ENCODE data around the gene DGKA.

Gene DGKA

GRCh38 chr12:55931780-55932550 lies 1.0 kb downstream of the DGKA start:
- FAIRE-seq, result no peak

GRCh38 chr12:55932551-55932910 lies 1.6 kb downstream of the DGKA start:
- no peak for FAIRE-seq

GRCh38 chr12:55933169-55933798 lies 2.3 kb downstream of the DGKA start:
- no peak for FAIRE-seq

- no peak for FAIRE-seq
These were observed 3.1 kb downstream of the DGKA start for GRCh38 chr12:55933799-55934742.

- FAIRE-seq, result no peak
These were observed 3.8 kb downstream of the DGKA start for GRCh38 chr12:55934773-55935172.

GRCh38 chr12:55935738-55936151 lies 4.8 kb downstream of the DGKA start:
- no peak for FAIRE-seq

- no peak for FAIRE-seq
These were observed 7.0 kb downstream of the DGKA start for GRCh38 chr12:55937981-55938380.

GRCh38 chr12:55938826-55939501 lies 8.0 kb downstream of the DGKA start:
- no peak for FAIRE-seq

GRCh38 chr12:55940065-55940732 lies 9.2 kb downstream of the DGKA start:
- FAIRE-seq, result peak; percentile 61

- no peak for FAIRE-seq
These were observed 11.1 kb downstream of the DGKA start for GRCh38 chr12:55942055-55942454.

GRCh38 chr12:55942577-55943136 lies 11.7 kb downstream of the DGKA start:
- no peak for FAIRE-seq

- FAIRE-seq, result no peak
These were observed 15.6 kb downstream of the DGKA start for GRCh38 chr12:55946553-55946952.

GRCh38 chr12:55955344-55955743 lies 24.4 kb downstream of the DGKA start:
- FAIRE-seq, result no peak

GRCh38 chr12:55955800-55956508 lies 25.0 kb downstream of the DGKA start:
- no peak for FAIRE-seq

GRCh38 chr12:55957106-55957859 lies 26.3 kb downstream of the DGKA start:
- no peak for FAIRE-seq

GRCh38 chr12:55963760-55964159 lies 32.8 kb downstream of the DGKA start:
- no peak for FAIRE-seq

GRCh38 chr12:55965240-55965639 lies 34.3 kb downstream of the DGKA start:
- no peak for FAIRE-seq

GRCh38 chr12:55965941-55966407 lies 35.0 kb downstream of the DGKA start, which contains the start of gene PMEL:
TSS of gene PMEL (minus strand) at chr12:55966042. CDS start at chr12:55966011, 31 bp downstream.
- FAIRE-seq, result no peak

- peak; percentile 80 for FAIRE-seq
These were observed 35.7 kb downstream of the DGKA start, which contains the start of gene CDK2 for GRCh38 chr12:55966408-55967281. TSS of gene CDK2 (plus strand) at chr12:55966830. CDS start at chr12:55967009, 179 bp downstream.
